ENCODE results near the gene NAA80. TPM values are rescaled to one million over a fixed set of nuclear protein-coding genes. Genes with fewer than 3 reads are reported as not detected.

The NAA80 gene
- total and polyA plus RNA-seq, 2 of the 13 experiments (the other 11 are each of a cell fraction or from before 2014, with no cell fraction given) = 3.4 to 8.7 TPM

DNA sequence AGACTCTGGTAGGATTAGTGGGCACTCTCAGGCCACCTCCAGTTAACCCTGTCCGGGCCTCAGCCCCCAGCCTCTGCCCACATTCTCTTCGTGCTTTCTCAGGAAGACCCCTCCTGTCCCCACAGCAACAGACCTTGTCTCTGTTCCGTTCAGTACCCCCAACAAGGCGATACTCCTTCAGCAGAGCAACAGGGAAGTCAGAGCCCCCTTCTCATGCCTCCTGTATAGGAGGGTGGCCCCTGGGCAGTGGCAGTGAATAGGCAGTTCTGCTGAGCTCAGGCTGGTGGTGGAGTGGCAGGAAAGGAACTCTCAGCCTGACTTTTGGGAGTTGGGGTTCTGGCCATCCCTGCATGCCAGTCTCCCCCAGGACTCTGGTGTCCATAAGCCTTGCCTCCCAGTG is 29.7 kb downstream of the NAA80 start (continued):
- TF ChIP-seq, protein P1, sequence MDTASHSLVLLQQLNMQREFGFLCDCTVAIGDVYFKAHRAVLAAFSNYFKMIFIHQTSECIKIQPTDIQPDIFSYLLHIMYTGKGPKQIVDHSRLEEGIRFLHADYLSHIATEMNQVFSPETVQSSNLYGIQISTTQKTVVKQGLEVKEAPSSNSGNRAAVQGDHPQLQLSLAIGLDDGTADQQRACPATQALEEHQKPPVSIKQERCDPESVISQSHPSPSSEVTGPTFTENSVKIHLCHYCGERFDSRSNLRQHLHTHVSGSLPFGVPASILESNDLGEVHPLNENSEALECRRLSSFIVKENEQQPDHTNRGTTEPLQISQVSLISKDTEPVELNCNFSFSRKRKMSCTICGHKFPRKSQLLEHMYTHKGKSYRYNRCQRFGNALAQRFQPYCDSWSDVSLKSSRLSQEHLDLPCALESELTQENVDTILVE (CRISPR knock-in tag; IDR thresholded peaks at IDR 0.05) = no peak
- TF ChIP-seq, protein P2, sequence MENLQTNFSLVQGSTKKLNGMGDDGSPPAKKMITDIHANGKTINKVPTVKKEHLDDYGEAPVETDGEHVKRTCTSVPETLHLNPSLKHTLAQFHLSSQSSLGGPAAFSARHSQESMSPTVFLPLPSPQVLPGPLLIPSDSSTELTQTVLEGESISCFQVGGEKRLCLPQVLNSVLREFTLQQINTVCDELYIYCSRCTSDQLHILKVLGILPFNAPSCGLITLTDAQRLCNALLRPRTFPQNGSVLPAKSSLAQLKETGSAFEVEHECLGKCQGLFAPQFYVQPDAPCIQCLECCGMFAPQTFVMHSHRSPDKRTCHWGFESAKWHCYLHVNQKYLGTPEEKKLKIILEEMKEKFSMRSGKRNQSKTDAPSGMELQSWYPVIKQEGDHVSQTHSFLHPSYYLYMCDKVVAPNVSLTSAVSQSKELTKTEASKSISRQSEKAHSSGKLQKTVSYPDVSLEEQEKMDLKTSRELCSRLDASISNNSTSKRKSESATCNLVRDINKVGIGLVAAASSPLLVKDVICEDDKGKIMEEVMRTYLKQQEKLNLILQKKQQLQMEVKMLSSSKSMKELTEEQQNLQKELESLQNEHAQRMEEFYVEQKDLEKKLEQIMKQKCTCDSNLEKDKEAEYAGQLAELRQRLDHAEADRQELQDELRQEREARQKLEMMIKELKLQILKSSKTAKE (CRISPR knock-in tag; IDR thresholded peaks at IDR 0.05; ENCODE audit: borderline replicate concordance) = no peak
- TF ChIP-seq, protein P3, sequence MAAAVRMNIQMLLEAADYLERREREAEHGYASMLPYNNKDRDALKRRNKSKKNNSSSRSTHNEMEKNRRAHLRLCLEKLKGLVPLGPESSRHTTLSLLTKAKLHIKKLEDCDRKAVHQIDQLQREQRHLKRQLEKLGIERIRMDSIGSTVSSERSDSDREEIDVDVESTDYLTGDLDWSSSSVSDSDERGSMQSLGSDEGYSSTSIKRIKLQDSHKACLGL (CRISPR knock-in tag; IDR thresholded peaks at IDR 0.05) = no peak
- TF ChIP-seq ZNF451 (CRISPR knock-in tag; IDR thresholded peaks at IDR 0.05) = 0 out of 2 replicates have a peak, but pooled peaks have one; percentile 34
- TF ChIP-seq AGO2 (optimal IDR thresholded peaks at IDR 0.05; ENCODE audit: low read depth, low read length) = peak; percentile 10
- TF ChIP-seq, protein P4, sequence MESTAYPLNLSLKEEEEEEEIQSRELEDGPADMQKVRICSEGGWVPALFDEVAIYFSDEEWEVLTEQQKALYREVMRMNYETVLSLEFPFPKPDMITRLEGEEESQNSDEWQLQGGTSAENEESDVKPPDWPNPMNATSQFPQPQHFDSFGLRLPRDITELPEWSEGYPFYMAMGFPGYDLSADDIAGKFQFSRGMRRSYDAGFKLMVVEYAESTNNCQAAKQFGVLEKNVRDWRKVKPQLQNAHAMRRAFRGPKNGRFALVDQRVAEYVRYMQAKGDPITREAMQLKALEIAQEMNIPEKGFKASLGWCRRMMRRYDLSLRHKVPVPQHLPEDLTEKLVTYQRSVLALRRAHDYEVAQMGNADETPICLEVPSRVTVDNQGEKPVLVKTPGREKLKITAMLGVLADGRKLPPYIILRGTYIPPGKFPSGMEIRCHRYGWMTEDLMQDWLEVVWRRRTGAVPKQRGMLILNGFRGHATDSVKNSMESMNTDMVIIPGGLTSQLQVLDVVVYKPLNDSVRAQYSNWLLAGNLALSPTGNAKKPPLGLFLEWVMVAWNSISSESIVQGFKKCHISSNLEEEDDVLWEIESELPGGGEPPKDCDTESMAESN (CRISPR knock-in tag; conservative IDR thresholded peaks at IDR 0.05) = 0 out of 2 replicates have a peak, but pooled peaks have one; percentile 71
- TF ChIP-seq MYC (CRISPR knock-in tag; IDR thresholded peaks at IDR 0.05; ENCODE audit: borderline replicate concordance) = no peak
- TF ChIP-seq CEBPB (IDR thresholded peaks at IDR 0.05; ENCODE audit: borderline replicate concordance, low read depth, low read length) = no peak
- TF ChIP-seq ATM (IDR thresholded peaks at IDR 0.05; ENCODE audit: borderline replicate concordance) = no peak
- 0 out of 2 replicates have a peak, but pooled peaks have one; percentile 52 for TF ChIP-seq ZNF546 (CRISPR knock-in tag; conservative IDR thresholded peaks at IDR 0.05)
- TF ChIP-seq FOXC1 (CRISPR knock-in tag; IDR thresholded peaks at IDR 0.05; ENCODE audit: borderline replicate concordance) = peak; percentile 32; the same call in 1 of the 2 replicates
- TF ChIP-seq CBX5 (CRISPR knock-in tag; IDR thresholded peaks at IDR 0.05; ENCODE audit: borderline replicate concordance) = no peak
- TF ChIP-seq MAZ (IDR thresholded peaks at IDR 0.05; ENCODE audit: borderline replicate concordance, low read depth, low read length) = no peak
- 0 out of 2 replicates have a peak, but pooled peaks have one; percentile 5 for TF ChIP-seq MAZ (CRISPR knock-in tag; IDR thresholded peaks at IDR 0.05; ENCODE audit: low read depth)
- no peak for TF ChIP-seq NAIF1 (CRISPR knock-in tag; IDR thresholded peaks at IDR 0.05; ENCODE audit: borderline replicate concordance)
- TF ChIP-seq HNRNPK (IDR thresholded peaks at IDR 0.05; ENCODE audit: low read depth, low read length, poor library complexity, severe bottlenecking) = no peak
